H1 (cell line): ENCODE data around the gene UBC. TPM values are rescaled to one million over a fixed set of nuclear protein-coding genes. Genes with fewer than 3 reads are reported as not detected.
A peak's percentile ranks its signal among the peaks of the same experiment; 100 is the strongest.
"Not testable (repeated sequence)": the region's sequence is repeated elsewhere in the genome, so short reads cannot be mapped to it uniquely, and the experiment has no call there.

Experiments used
- CTCF ChIA-PET: fragments of 300-600 bp; sonication (Branson Sonifier 250); formaldehyde crosslinking; loops from one replicate; lab custom pipeline; 2021; ENCODE audit not compliant: partially characterized antibody; lab: Charles Lee
- POLR2A ChIA-PET: fragments of 300-600 bp; sonication (Branson Sonifier 250); formaldehyde crosslinking; loops from one replicate; lab custom pipeline; 2021; ENCODE audit warnings: inconsistent platforms; ENCODE audit not compliant: partially characterized antibody; lab: Charles Lee
- DNase-seq, 2 experiments: peaks; one replicate each; pipeline versions ENCODE4 v3.0.0 to v3.0.0-alpha.2; 2010 to 2022; ENCODE audit warnings: low spot score in 2 of 2, low read depth in 1 of 2, mixed read lengths in 1 of 2
- FAIRE-seq: peaks from 2 replicates; lab custom pipeline; 2011; peaks lifted over from hg19 to GRCh38; lab: Jason Lieb, UNC
- H2AFZ ChIP-seq: 2 replicates; pipeline ENCODE4 v1.8.1; 2012; ENCODE audit warnings: low read length, inconsistent platforms
- H2AK5ac ChIP-seq: 2 replicates; pipeline ENCODE4 v1.6.1; 2013; ENCODE audit warnings: low read depth, low read length
- H2BK120ac ChIP-seq: replicated peaks from 2 replicates; pipeline ENCODE3; 2013; ENCODE audit warnings: low read depth, low read length, inconsistent platforms
- H2BK12ac ChIP-seq: 2 replicates; pipeline ENCODE4 v1.6.1; 2013; ENCODE audit warnings: low read depth, low read length
- H2BK15ac ChIP-seq: 2 replicates; pipeline ENCODE4 v1.6.1; 2013; ENCODE audit warnings: low read length
- H2BK20ac ChIP-seq: 2 replicates; pipeline ENCODE4 v1.6.1; 2013; ENCODE audit warnings: low read length
- H2BK5ac ChIP-seq: 2 replicates; pipeline ENCODE4 v1.6.1; 2013; ENCODE audit warnings: low read depth, low read length
- H3K14ac ChIP-seq: 2 replicates; pipeline ENCODE4 v1.6.1; 2013; ENCODE audit warnings: inconsistent platforms; ENCODE audit not compliant: insufficient read length
- H3K18ac ChIP-seq: 2 replicates; pipeline ENCODE4 v1.6.1; 2013; ENCODE audit warnings: low read length; ENCODE audit errors: extremely low read depth
- H3K23ac ChIP-seq: 2 replicates; pipeline ENCODE4 v1.6.1; 2013; ENCODE audit warnings: inconsistent platforms; ENCODE audit not compliant: insufficient read length
- H3K23me2 ChIP-seq: 2 replicates; pipeline ENCODE4 v1.6.1; 2013; ENCODE audit warnings: low read depth, low read length
- H3K27ac ChIP-seq: 2 replicates; pipeline ENCODE4 v1.6.1; 2011; ENCODE audit warnings: low read depth, low read length, inconsistent platforms
- H3K27me3 ChIP-seq, 4 experiments: replicated peaks in 1 of 4; 1 replicate in 1 of 4; 2 replicates in 3 of 4; pipeline versions ENCODE4 v1.6.1 to v1.8.1; 2011 to 2013; ENCODE audit warnings: low read length in 3 of 4, mild to moderate bottlenecking in 3 of 4, inconsistent platforms in 2 of 4, mixed read lengths in 2 of 4, moderate library complexity in 1 of 4; ENCODE audit not compliant: control insufficient read depth in 3 of 4, insufficient read depth in 3 of 4; ENCODE audit errors: extremely low read depth in 1 of 4
- H3K36me3 ChIP-seq, 4 experiments: 2 replicates each; pipeline versions ENCODE4 v1.6.1 to v1.8.1; 2011 to 2013; ENCODE audit warnings: mild to moderate bottlenecking in 4 of 4, low read length in 3 of 4, moderate library complexity in 2 of 4, control low read depth in 1 of 4, inconsistent platforms in 1 of 4; ENCODE audit not compliant: insufficient read depth in 4 of 4, control insufficient read depth in 2 of 4
- H3K4ac ChIP-seq: replicated peaks from 2 replicates; pipeline ENCODE3; 2013; ENCODE audit warnings: low read length, low read depth, mixed read lengths, inconsistent platforms; ENCODE audit not compliant: insufficient read length
- H3K4me1 ChIP-seq, 4 experiments: replicated peaks in 1 of 4; 1 replicate in 1 of 4; 2 replicates in 3 of 4; pipeline versions ENCODE4 v1.6.1 to v1.8.1; 2011 to 2013; ENCODE audit warnings: low read length in 3 of 4, inconsistent platforms in 2 of 4, mixed read lengths in 1 of 4; ENCODE audit not compliant: insufficient read depth in 4 of 4, control insufficient read depth in 3 of 4
- H3K4me2 ChIP-seq, 2 experiments: 2 replicates each; pipeline versions ENCODE4 v1.6.1 to v1.8.1; 2011 to 2013; ENCODE audit warnings: low read depth in 2 of 2, low read length in 2 of 2, control low read depth in 1 of 2, inconsistent platforms in 1 of 2, mild to moderate bottlenecking in 1 of 2; ENCODE audit not compliant: insufficient read depth in 1 of 2
- H3K4me3 ChIP-seq, 4 experiments: fragments of 200-600, 300-600 bp in 1 of 4; sonication (generic), shearing (Covaris generic), sonication (Bioruptor Twin) in 1 of 4; 2 replicates each; pipeline versions ENCODE4 v1.5.1 to v1.8.1; 2011 to 2016; ENCODE audit warnings: low read length in 4 of 4, low read depth in 3 of 4, control low read depth in 2 of 4, inconsistent platforms in 2 of 4, mild to moderate bottlenecking in 2 of 4, mixed read lengths in 1 of 4, moderate library complexity in 1 of 4; ENCODE audit not compliant: insufficient read depth in 2 of 4; ENCODE audit errors: extremely low read depth in 1 of 4
- H3K56ac ChIP-seq: replicated peaks from 2 replicates; pipeline ENCODE3; 2013; ENCODE audit warnings: low read depth, mild to moderate bottlenecking, mixed read lengths, low read length, inconsistent platforms; ENCODE audit not compliant: insufficient read length
- H3K79me1 ChIP-seq: 2 replicates; pipeline ENCODE4 v1.6.1; 2013; ENCODE audit warnings: low read depth, low read length, control low read depth
- H3K79me2 ChIP-seq, 2 experiments: 2 replicates each; pipeline versions ENCODE4 v1.6.1 to v1.8.1; 2012 to 2013; ENCODE audit warnings: low read length in 2 of 2, mild to moderate bottlenecking in 2 of 2, inconsistent platforms in 1 of 2; ENCODE audit not compliant: insufficient read depth in 2 of 2, control insufficient read depth in 1 of 2
- H3K9ac ChIP-seq, 4 experiments: replicated peaks in 1 of 4; 1 replicate in 1 of 4; 2 replicates in 3 of 4; pipeline versions ENCODE4 v1.6.1 to v1.8.1; 2011 to 2013; ENCODE audit warnings: low read depth in 3 of 4, low read length in 3 of 4, control low read depth in 2 of 4, mild to moderate bottlenecking in 2 of 4, moderate library complexity in 2 of 4, inconsistent platforms in 1 of 4; ENCODE audit errors: extremely low read depth in 1 of 4
- H3K9me3 ChIP-seq, 2 experiments: 2 replicates each; pipeline versions ENCODE4 v1.6.1 to v1.8.1; 2012 to 2013; ENCODE audit warnings: mild to moderate bottlenecking in 2 of 2, moderate library complexity in 2 of 2, control low read depth in 1 of 2, inconsistent platforms in 1 of 2, low read depth in 1 of 2, low read length in 1 of 2, mixed read lengths in 1 of 2; ENCODE audit not compliant: insufficient read depth in 2 of 2
- H4K20me1 ChIP-seq, 2 experiments: replicated peaks in 1 of 2; 2 replicates each; pipeline versions ENCODE3 to v1.8.1; 2011 to 2013; ENCODE audit warnings: inconsistent platforms in 2 of 2, low read length in 2 of 2, mild to moderate bottlenecking in 1 of 2; ENCODE audit not compliant: insufficient read depth in 2 of 2, control insufficient read depth in 1 of 2
- H4K5ac ChIP-seq: 2 replicates; pipeline ENCODE4 v1.6.1; 2013; ENCODE audit warnings: low read length, low read depth, mixed read lengths, inconsistent platforms; ENCODE audit not compliant: insufficient read length
- H4K8ac ChIP-seq: 2 replicates; pipeline ENCODE4 v1.8.0; 2013; ENCODE audit warnings: mild to moderate bottlenecking, moderate library complexity, low read length, inconsistent platforms; ENCODE audit not compliant: insufficient read depth; ENCODE audit errors: extremely low read depth
- H4K91ac ChIP-seq: replicated peaks from 2 replicates; pipeline ENCODE3; 2013; ENCODE audit warnings: low read length, mixed read lengths, inconsistent platforms; ENCODE audit not compliant: insufficient read length
- WGBS, 2 experiments: shearing (Covaris generic) in 1 of 2; methylation state at CpG; one replicate each; pipeline versions ENCODE4 v1.1.6 to v1.1.7; 2013 to 2015; ENCODE audit warnings: low lambda C conversion rate in 2 of 2, mixed read lengths in 2 of 2, inconsistent platforms in 1 of 2, low coverage in 1 of 2, missing lambda C conversion rate in 1 of 2; ENCODE audit not compliant: insufficient replicate concordance in 2 of 2, insufficient coverage in 1 of 2, insufficient read length in 1 of 2; ENCODE audit errors: extremely low coverage in 1 of 2, missing lambda C conversion rate in 1 of 2; 5-methylcytosine and 5-hydroxymethylcytosine counted together
- polyA plus RNA-seq, 7 experiments: library from polyadenylated mRNA; depleted of rRNA in 3 of 7; stranded (reverse) in 5 of 7; unstranded in 2 of 7; fragments of >200 nt in 5 of 7; fragments of 200-250 nt in 2 of 7; gene quantifications; 1 replicate in 5 of 7; 2 replicates in 1 of 7; 4 replicates in 1 of 7; pipeline versions ENCODE4 v1.2.1 to v1.2.3, GENCODE V29; 2011 to 2013; ENCODE audit warnings: missing spikeins in 2 of 7, mixed read lengths in 2 of 7
- total RNA-seq: library from RNA; stranded (reverse); fragmentation: NEBNext Ultra II Directional; extraction: Animal tissue kit (Norgen Biotek cat#: 25700); gene quantifications from 2 replicates; pipeline ENCODE4 v1.2.1, GENCODE V29; 2021

UBC gene
- total and polyA plus RNA-seq, 2 of the 8 experiments (the other 6 are each of a cell fraction or from before 2014, with no cell fraction given), result 559 to 749 TPM

DNA sequence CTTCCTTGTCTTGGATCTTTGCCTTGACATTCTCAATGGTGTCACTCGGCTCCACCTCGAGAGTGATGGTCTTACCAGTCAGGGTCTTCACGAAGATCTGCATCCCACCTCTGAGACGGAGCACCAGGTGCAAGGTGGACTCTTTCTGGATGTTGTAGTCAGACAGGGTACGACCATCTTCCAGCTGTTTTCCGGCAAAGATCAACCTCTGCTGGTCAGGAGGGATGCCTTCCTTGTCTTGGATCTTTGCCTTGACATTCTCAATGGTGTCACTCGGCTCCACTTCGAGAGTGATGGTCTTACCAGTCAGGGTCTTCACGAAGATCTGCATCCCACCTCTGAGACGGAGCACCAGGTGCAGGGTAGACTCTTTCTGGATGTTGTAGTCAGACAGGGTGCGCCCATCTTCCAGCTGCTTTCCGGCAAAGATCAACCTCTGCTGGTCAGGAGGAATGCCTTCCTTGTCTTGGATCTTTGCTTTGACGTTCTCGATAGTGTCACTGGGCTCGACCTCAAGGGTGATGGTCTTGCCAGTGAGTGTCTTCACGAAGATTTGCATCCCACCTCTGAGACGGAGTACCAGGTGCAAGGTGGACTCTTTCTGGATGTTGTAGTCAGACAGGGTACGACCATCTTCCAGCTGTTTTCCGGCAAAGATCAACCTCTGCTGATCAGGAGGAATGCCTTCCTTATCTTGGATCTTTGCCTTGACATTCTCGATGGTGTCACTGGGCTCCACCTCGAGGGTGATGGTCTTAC, 1.7 kb downstream of the UBC start:
- Histone ChIP-seq H3K4me2 (peak overlapping the region; percentile 42 to 82; a peak in 3 of 4 replicates), H3K79me2 (peaks cover 8 to 30% of the 10 kb centered on the region in 2 experiments), H4K20me1 (peaks cover 16 to 19% of the 10 kb centered on the region in 2 experiments), H3K4me1 (peaks cover 2 to 13% (median 9%) of the 10 kb centered on the region in 4 experiments; a peak in 6 of 7 replicates), H3K36me3 (peaks cover 12 to 28% (median 23%) of the 10 kb centered on the region in 4 experiments; a peak in 7 of 8 replicates)
- H3K27ac ChIP-seq, H2BK120ac ChIP-seq, FAIRE-seq, H3K23me2 ChIP-seq, H4K5ac ChIP-seq, H3K9me3 ChIP-seq, H3K23ac ChIP-seq, H3K27me3 ChIP-seq, H2BK20ac ChIP-seq, H2AK5ac ChIP-seq, H3K14ac ChIP-seq, H2AFZ ChIP-seq, H2BK12ac ChIP-seq, DNase-seq, H2BK15ac ChIP-seq, H3K4ac ChIP-seq, H3K56ac ChIP-seq, H4K8ac ChIP-seq, H3K4me3 ChIP-seq, H3K79me1 ChIP-seq, H3K9ac ChIP-seq, H4K91ac ChIP-seq, H3K18ac ChIP-seq, H2BK5ac ChIP-seq: not testable (repeated sequence)
- ChIA-PET CTCF (interaction anchor here (1.6 kb wide), 1 partner anchor 11 kb away, joined by 4 read pairs; no protein-coding TSS in a partner anchor), POLR2A (interaction anchor here (0.8 to 5.6 kb wide), 7 partner anchors 7 to 64 kb away, joined by 3 to 34 read pairs (median 27); partner anchors contain the start of gene SCARB1)
- WGBS, 2 experiments, result 96% methylated on average over 15 of the region's 21 CpGs; no CpG with 5 or more reads in 1 of the 2 experiments
